Measurements from ENCODE around the gene RSRC1. TPM values are rescaled to one million over a fixed set of nuclear protein-coding genes. Genes with fewer than 3 reads are reported as not detected.
A peak's percentile ranks its signal among the peaks of the same experiment; 100 is the strongest.

The RSRC1 gene
- polyA plus RNA-seq, 1 donor (not counting 4 experiments of a cell fraction or from before 2014, with no cell fraction given), result 11.1 TPM

DNA sequence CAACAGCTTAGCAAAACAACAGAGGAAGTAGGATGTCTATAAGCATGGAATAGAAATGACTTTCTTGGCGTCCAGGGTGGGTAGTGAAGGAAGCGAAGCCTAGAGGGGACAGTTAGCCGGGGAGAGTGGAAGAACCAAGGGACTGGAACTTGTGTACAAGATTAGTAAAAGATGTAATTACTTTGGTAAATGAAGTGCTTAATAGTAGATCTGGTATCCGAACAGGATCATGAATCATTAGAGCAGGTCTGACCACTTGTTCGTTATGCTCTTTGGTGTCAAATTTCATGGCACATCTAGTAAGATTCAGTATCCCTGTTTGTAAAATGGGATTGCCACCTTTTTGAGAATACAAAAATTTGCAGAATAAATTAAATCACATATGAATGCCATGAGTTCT lies 348.6 kb downstream of the RSRC1 start:
- TF ChIP-seq, protein P1, sequence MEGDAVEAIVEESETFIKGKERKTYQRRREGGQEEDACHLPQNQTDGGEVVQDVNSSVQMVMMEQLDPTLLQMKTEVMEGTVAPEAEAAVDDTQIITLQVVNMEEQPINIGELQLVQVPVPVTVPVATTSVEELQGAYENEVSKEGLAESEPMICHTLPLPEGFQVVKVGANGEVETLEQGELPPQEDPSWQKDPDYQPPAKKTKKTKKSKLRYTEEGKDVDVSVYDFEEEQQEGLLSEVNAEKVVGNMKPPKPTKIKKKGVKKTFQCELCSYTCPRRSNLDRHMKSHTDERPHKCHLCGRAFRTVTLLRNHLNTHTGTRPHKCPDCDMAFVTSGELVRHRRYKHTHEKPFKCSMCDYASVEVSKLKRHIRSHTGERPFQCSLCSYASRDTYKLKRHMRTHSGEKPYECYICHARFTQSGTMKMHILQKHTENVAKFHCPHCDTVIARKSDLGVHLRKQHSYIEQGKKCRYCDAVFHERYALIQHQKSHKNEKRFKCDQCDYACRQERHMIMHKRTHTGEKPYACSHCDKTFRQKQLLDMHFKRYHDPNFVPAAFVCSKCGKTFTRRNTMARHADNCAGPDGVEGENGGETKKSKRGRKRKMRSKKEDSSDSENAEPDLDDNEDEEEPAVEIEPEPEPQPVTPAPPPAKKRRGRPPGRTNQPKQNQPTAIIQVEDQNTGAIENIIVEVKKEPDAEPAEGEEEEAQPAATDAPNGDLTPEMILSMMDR (optimal IDR thresholded peaks at IDR 0.05 in 1 of 3, IDR thresholded peaks at IDR 0.05 in 1 of 3, conservative IDR thresholded peaks at IDR 0.05 in 1 of 3; ENCODE audit: extremely low read depth in 1 of 3, insufficient read depth in 2 of 3, low read length in 3 of 3), result no peak
- TF ChIP-seq EZH2 (IDR thresholded peaks at IDR 0.05; ENCODE audit: low read length), result no peak
- no peak overlapping the region for H3K27ac ChIP-seq (ENCODE audit: control insufficient read depth, insufficient read depth, low read length)
- no peak overlapping the region for H3K4me3 ChIP-seq (ENCODE audit: control insufficient read depth in 2 of 3, extremely low read depth in 1 of 3, insufficient read depth in 2 of 3, low read depth in 1 of 3, low read length in 3 of 3)
- H2AFZ ChIP-seq (ENCODE audit: control insufficient read depth, low read length), result no peak overlapping the region
- FAIRE-seq (no peak), DNase-seq (ENCODE audit: low read depth, low spot score) (no peak)
- no peaks in the 10 kb centered on the region for H3K9me3 ChIP-seq (ENCODE audit: control insufficient read depth, low read depth, low read length)
- H3K9me1 ChIP-seq (ENCODE audit: control insufficient read depth, extremely low read depth, insufficient read depth, low read length), result no peaks in the 10 kb centered on the region
- dilution Hi-C loops (cut with MboI; ENCODE audit: extremely low pct_ligation_motif_present, low sequenced_read_pairs), result no loop called here
- no peak overlapping the region for H3K9ac ChIP-seq (ENCODE audit: control insufficient read depth, extremely low read depth, insufficient read depth, low read length)
- no peaks in the 10 kb centered on the region for H4K20me1 ChIP-seq (ENCODE audit: control insufficient read depth, extremely low read depth, insufficient read depth, low read length)
- H3K79me2 ChIP-seq (ENCODE audit: control insufficient read depth, insufficient read depth, low read length), result no peaks in the 10 kb centered on the region
- H3K4me1 ChIP-seq (ENCODE audit: control insufficient read depth, extremely low read depth, insufficient read depth, low read length), result peaks cover 5% of the 10 kb centered on the region
- peak overlapping the region; percentile 9 for H3K4me2 ChIP-seq (ENCODE audit: control insufficient read depth, extremely low read depth, insufficient read depth, low read depth, low read length)
- no peaks in the 10 kb centered on the region for H3K27me3 ChIP-seq (ENCODE audit: control insufficient read depth, extremely low read depth, insufficient read depth, low read length)
- H3K36me3 ChIP-seq (ENCODE audit: control insufficient read depth in 2 of 2, extremely low read depth in 1 of 2, insufficient read depth in 2 of 2, low read length in 2 of 2), result no peaks in the 10 kb centered on the region

DNA sequence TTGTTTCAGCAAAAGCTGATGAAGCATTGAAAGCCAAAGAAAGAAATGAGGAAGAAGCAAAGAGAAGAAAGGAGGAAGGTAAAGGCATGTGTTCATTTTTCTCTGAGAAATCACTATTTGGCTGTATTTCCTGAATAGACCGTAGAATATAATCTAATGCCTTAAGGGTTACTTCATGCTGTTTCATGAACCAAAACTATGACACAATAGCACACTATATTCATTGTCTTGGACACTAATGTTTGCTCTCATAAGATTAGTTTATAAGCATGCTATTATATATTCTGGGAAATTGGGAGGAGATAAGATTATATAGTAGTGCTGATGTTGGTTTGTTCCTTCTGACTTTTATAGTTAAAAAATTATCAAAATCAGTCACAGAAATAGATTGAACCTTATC lies 351.0 kb downstream of the RSRC1 start:
- Histone ChIP-seq H3K4me2 (ENCODE audit: control insufficient read depth, extremely low read depth, insufficient read depth, low read depth, low read length) (no peak overlapping the region), H3K4me1 (ENCODE audit: control insufficient read depth, extremely low read depth, insufficient read depth, low read length) (peaks cover 5% of the 10 kb centered on the region), H3K9me1 (ENCODE audit: control insufficient read depth, extremely low read depth, insufficient read depth, low read length) (no peaks in the 10 kb centered on the region), H3K4me3 (ENCODE audit: control insufficient read depth in 2 of 3, extremely low read depth in 1 of 3, insufficient read depth in 2 of 3, low read depth in 1 of 3, low read length in 3 of 3) (no peak overlapping the region), H3K9me3 (ENCODE audit: control insufficient read depth, low read depth, low read length) (no peaks in the 10 kb centered on the region), H3K27ac (ENCODE audit: control insufficient read depth, insufficient read depth, low read length) (no peak overlapping the region), H3K79me2 (ENCODE audit: control insufficient read depth, insufficient read depth, low read length) (no peaks in the 10 kb centered on the region), H3K36me3 (ENCODE audit: control insufficient read depth in 2 of 2, extremely low read depth in 1 of 2, insufficient read depth in 2 of 2, low read length in 2 of 2) (no peaks in the 10 kb centered on the region), H3K9ac (ENCODE audit: control insufficient read depth, extremely low read depth, insufficient read depth, low read length) (no peak overlapping the region), H4K20me1 (ENCODE audit: control insufficient read depth, extremely low read depth, insufficient read depth, low read length) (no peaks in the 10 kb centered on the region), H3K27me3 (ENCODE audit: control insufficient read depth, extremely low read depth, insufficient read depth, low read length) (no peaks in the 10 kb centered on the region), H2AFZ (ENCODE audit: control insufficient read depth, low read length) (no peak overlapping the region)
- DNase-seq (ENCODE audit: low read depth, low spot score), result no peak
- FAIRE-seq, result no peak
- TF ChIP-seq, protein P1 (optimal IDR thresholded peaks at IDR 0.05 in 1 of 3, IDR thresholded peaks at IDR 0.05 in 1 of 3, conservative IDR thresholded peaks at IDR 0.05 in 1 of 3; ENCODE audit: extremely low read depth in 1 of 3, insufficient read depth in 2 of 3, low read length in 3 of 3), result no peak
- no peak for TF ChIP-seq EZH2 (IDR thresholded peaks at IDR 0.05; ENCODE audit: low read length)
- dilution Hi-C loops (cut with MboI; ENCODE audit: extremely low pct_ligation_motif_present, low sequenced_read_pairs), result no loop called here

Measured in keratinocyte (primary cell).